ENCODE results near the gene UTP25. TPM values are rescaled to one million over a fixed set of nuclear protein-coding genes. Genes with fewer than 3 reads are reported as not detected.

The UTP25 gene
- total RNA-seq, 1 experiment from 2014 or later: 12.7 TPM

GRCh38 chr1:209840611-209841010, 12.8 kb downstream of the UTP25 start:
- Histone ChIP-seq H3K79me2 (ENCODE audit: insufficient read depth, low read length) (peaks cover 13% of the 10 kb centered on the region; the same call in 1 of the 2 replicates), H3K9me2 (ENCODE audit: insufficient read depth) (no peaks in the 10 kb centered on the region), H2AFZ (ENCODE audit: low read depth, low read length, poor library complexity, severe bottlenecking) (no peak overlapping the region), H3K4me1 (ENCODE audit: control insufficient read depth in 1 of 2, insufficient read depth in 2 of 2, low read length in 2 of 2) (peaks cover 5 to 32% of the 10 kb centered on the region in 2 experiments; a peak in 3 of 4 replicates), H3K27me3 (ENCODE audit: insufficient read depth, low read length) (no peaks in the 10 kb centered on the region), H3K36me3 (ENCODE audit: control insufficient read depth in 1 of 2, insufficient read depth in 2 of 2, low read length in 2 of 2) (peaks cover 40 to 64% of the 10 kb centered on the region in 2 experiments), H3K9me3 (ENCODE audit: control insufficient read depth in 1 of 2, insufficient read depth in 1 of 2, low read depth in 1 of 2, low read length in 2 of 2) (no peaks in the 10 kb centered on the region), H3K27ac (ENCODE audit: low read depth, low read length) (peak overlapping the region; percentile 20; the same call in 1 of the 2 replicates), H3K4me2 (ENCODE audit: low read length) (peak overlapping the region; percentile 68), H4K20me1 (ENCODE audit: insufficient read depth) (no peaks in the 10 kb centered on the region), H3K9ac (ENCODE audit: low read length) (peak overlapping the region; percentile 42), H3K4me3 (replicated peaks in 1 of 2; ENCODE audit: low read depth in 1 of 2, low read length in 2 of 2) (no peak overlapping the region)
- RAD21 ChIA-PET (ENCODE audit: low non-redundant PET in 1 of 2, low total read pairs in 2 of 2, uncharacterized antibody in 2 of 2, unreplicated experiment in 2 of 2): no interaction called here
- no TSS peak for BruUV-seq (replicated peaks)
- no peak for DNase-seq (ENCODE audit: low read depth, low spot score)
- ATAC-seq: no peak
- intact Hi-C loops (cut with micrococcal nuclease): no loop called here
- no peak for TF ChIP-seq EZH2phosphoT487 (IDR thresholded peaks at IDR 0.05; ENCODE audit: borderline replicate concordance)
- no peak for TF ChIP-seq EZH2 (IDR thresholded peaks at IDR 0.05)
- no peak for TF ChIP-seq CBX3 (IDR thresholded peaks at IDR 0.05; ENCODE audit: low read depth)
- no peak for TF ChIP-seq POLR2A (IDR thresholded peaks at IDR 0.05; ENCODE audit: borderline replicate concordance, extremely low read depth, insufficient read depth, insufficient read length)
- no peak for TF ChIP-seq ELF1 (IDR thresholded peaks at IDR 0.05; ENCODE audit: borderline replicate concordance, low read depth)
- TF ChIP-seq FOSL1 (IDR thresholded peaks at IDR 0.05; ENCODE audit: low read depth): no peak
- TF ChIP-seq SRF (IDR thresholded peaks at IDR 0.05; ENCODE audit: low read depth): no peak
- TF ChIP-seq EGR1 (IDR thresholded peaks at IDR 0.05; ENCODE audit: low read depth): no peak
- POLR2A ChIA-PET: interaction anchor here (1.5 kb wide), 1 partner anchor 13 kb away, joined by 10 read pairs; the partner anchor contains the start of gene UTP25
- CTCF ChIA-PET: interaction anchor here (0.9 to 2.0 kb wide), 2 partner anchors 14 to 20 kb away, joined by 3 to 7 read pairs; no protein-coding TSS in a partner anchor

- H3K4me2 ChIP-seq (ENCODE audit: low read length): no peak overlapping the region
- no peaks in the 10 kb centered on the region for H3K27me3 ChIP-seq (ENCODE audit: insufficient read depth, low read length)
- RAD21 ChIA-PET (ENCODE audit: low non-redundant PET in 1 of 2, low total read pairs in 2 of 2, uncharacterized antibody in 2 of 2, unreplicated experiment in 2 of 2): no interaction called here
- H4K20me1 ChIP-seq (ENCODE audit: insufficient read depth): no peaks in the 10 kb centered on the region
- intact Hi-C loops (cut with micrococcal nuclease): no loop called here
- no peaks in the 10 kb centered on the region for H3K9me2 ChIP-seq (ENCODE audit: insufficient read depth)
- ATAC-seq: no peak
- no peak for TF ChIP-seq ZNF274 (IDR thresholded peaks at IDR 0.05; ENCODE audit: low read depth, low read length)
- no peak for TF ChIP-seq ZFX (IDR thresholded peaks at IDR 0.05)
- no peak for TF ChIP-seq SIN3A (IDR thresholded peaks at IDR 0.05; ENCODE audit: low read depth)
- TF ChIP-seq POLR2AphosphoS5 (IDR thresholded peaks at IDR 0.05; ENCODE audit: low read depth, low read length): no peak
- no peak for TF ChIP-seq TCF7L2 (IDR thresholded peaks at IDR 0.05; ENCODE audit: borderline replicate concordance, extremely low read depth, insufficient read depth, insufficient read length)
- no peak for TF ChIP-seq SP1 (IDR thresholded peaks at IDR 0.05; ENCODE audit: low read depth)
- TF ChIP-seq, protein P1, sequence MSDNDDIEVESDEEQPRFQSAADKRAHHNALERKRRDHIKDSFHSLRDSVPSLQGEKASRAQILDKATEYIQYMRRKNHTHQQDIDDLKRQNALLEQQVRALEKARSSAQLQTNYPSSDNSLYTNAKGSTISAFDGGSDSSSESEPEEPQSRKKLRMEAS (IDR thresholded peaks at IDR 0.05): no peak
- TF ChIP-seq ELF1 (IDR thresholded peaks at IDR 0.05; ENCODE audit: borderline replicate concordance, low read depth): no peak
- TF ChIP-seq EGR1 (IDR thresholded peaks at IDR 0.05; ENCODE audit: low read depth): no peak
- TF ChIP-seq FOSL1 (IDR thresholded peaks at IDR 0.05; ENCODE audit: low read depth): no peak
- TF ChIP-seq POLR2A (IDR thresholded peaks at IDR 0.05; ENCODE audit: borderline replicate concordance, extremely low read depth, insufficient read depth, insufficient read length): no peak
- no peak for TF ChIP-seq EZH2 (IDR thresholded peaks at IDR 0.05)
- TF ChIP-seq CEBPB (IDR thresholded peaks at IDR 0.05; ENCODE audit: low read depth): no peak
- no peak for TF ChIP-seq SRF (IDR thresholded peaks at IDR 0.05; ENCODE audit: low read depth)
- H3K27ac ChIP-seq (ENCODE audit: low read depth, low read length): no peak overlapping the region
- peaks cover 23 to 48% of the 10 kb centered on the region in 2 experiments; a peak in 3 of 4 replicates for H3K36me3 ChIP-seq (ENCODE audit: control insufficient read depth in 1 of 2, insufficient read depth in 2 of 2, low read length in 2 of 2)
- CTCF ChIA-PET: interaction anchor here (0.7 to 1.2 kb wide), 2 partner anchors 16 to 21 kb away, joined by 3 to 4 read pairs; no protein-coding TSS in a partner anchor
- BruUV-seq (replicated peaks): no TSS peak
- no peaks in the 10 kb centered on the region for H3K9me3 ChIP-seq (ENCODE audit: control insufficient read depth in 1 of 2, insufficient read depth in 1 of 2, low read depth in 1 of 2, low read length in 2 of 2)
- POLR2A ChIA-PET: no interaction called here
- no peak overlapping the region for H3K4me3 ChIP-seq (replicated peaks in 1 of 2; ENCODE audit: low read depth in 1 of 2, low read length in 2 of 2)
- no peak for DNase-seq (ENCODE audit: low read depth, low spot score)
- H3K4me1 ChIP-seq (ENCODE audit: control insufficient read depth in 1 of 2, insufficient read depth in 2 of 2, low read length in 2 of 2): peaks cover 0 to 10% of the 10 kb centered on the region in 2 experiments; a peak in 3 of 4 replicates
- H3K9ac ChIP-seq (ENCODE audit: low read length): no peak overlapping the region
- peaks cover 23% of the 10 kb centered on the region; the same call in 1 of the 2 replicates for H3K79me2 ChIP-seq (ENCODE audit: insufficient read depth, low read length)
- H2AFZ ChIP-seq (ENCODE audit: low read depth, low read length, poor library complexity, severe bottlenecking): no peak overlapping the region
Observed at GRCh38 chr1:209844695-209845407, 17.1 kb downstream of the UTP25 start.
